ENCODE measurements around the gene KL. TPM values are rescaled to one million over a fixed set of nuclear protein-coding genes. Genes with fewer than 3 reads are reported as not detected.
A peak's percentile ranks its signal among the peaks of the same experiment; 100 is the strongest.

Gene KL
- polyA plus RNA-seq, 1 experiment, result not detected

DNA sequence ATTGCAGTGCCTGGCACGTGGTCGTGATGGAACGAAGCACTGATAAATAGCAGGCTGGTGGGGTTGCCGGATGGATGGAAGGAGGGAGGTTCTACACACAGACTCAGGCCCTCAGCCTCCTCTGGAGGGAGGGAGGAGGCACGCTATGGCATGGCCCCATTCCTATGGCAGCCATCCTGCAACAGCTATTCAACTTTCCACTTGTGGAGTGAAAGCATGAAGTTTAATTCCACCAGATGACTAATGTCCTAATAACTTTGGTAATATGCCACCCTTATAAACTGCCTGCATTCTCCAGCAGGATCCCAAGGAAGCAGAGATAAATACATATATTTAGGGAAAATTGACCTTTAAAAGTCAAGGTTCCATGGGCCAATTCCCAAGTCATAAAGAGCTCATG is 92.4 kb downstream of the KL start:
- Histone ChIP-seq H3K36me3 (ENCODE audit: control insufficient read depth, insufficient read depth, low read length) (peaks cover 21% of the 10 kb centered on the region), H3K4me3 (ENCODE audit: low read depth, low read length) (no peak overlapping the region), H3K27me3 (ENCODE audit: control insufficient read depth, insufficient read depth, low read length) (no peaks in the 10 kb centered on the region)
- DNase-seq (ENCODE audit: low read depth), result peak; percentile 56
- POLR2A ChIA-PET, result interaction anchor here (0.6 kb wide), 1 partner anchor 12 kb away, joined by 6 read pairs; no protein-coding TSS in a partner anchor
- TF ChIP-seq, protein P1, sequence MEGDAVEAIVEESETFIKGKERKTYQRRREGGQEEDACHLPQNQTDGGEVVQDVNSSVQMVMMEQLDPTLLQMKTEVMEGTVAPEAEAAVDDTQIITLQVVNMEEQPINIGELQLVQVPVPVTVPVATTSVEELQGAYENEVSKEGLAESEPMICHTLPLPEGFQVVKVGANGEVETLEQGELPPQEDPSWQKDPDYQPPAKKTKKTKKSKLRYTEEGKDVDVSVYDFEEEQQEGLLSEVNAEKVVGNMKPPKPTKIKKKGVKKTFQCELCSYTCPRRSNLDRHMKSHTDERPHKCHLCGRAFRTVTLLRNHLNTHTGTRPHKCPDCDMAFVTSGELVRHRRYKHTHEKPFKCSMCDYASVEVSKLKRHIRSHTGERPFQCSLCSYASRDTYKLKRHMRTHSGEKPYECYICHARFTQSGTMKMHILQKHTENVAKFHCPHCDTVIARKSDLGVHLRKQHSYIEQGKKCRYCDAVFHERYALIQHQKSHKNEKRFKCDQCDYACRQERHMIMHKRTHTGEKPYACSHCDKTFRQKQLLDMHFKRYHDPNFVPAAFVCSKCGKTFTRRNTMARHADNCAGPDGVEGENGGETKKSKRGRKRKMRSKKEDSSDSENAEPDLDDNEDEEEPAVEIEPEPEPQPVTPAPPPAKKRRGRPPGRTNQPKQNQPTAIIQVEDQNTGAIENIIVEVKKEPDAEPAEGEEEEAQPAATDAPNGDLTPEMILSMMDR (IDR thresholded peaks at IDR 0.05; ENCODE audit: insufficient read depth, low read depth, low read length), result no peak
- CTCF ChIA-PET, result interaction anchor here (0.6 to 1.7 kb wide), 2 partner anchors 10 to 316 kb away, joined by 3 to 4 read pairs; no protein-coding TSS in a partner anchor

DNA sequence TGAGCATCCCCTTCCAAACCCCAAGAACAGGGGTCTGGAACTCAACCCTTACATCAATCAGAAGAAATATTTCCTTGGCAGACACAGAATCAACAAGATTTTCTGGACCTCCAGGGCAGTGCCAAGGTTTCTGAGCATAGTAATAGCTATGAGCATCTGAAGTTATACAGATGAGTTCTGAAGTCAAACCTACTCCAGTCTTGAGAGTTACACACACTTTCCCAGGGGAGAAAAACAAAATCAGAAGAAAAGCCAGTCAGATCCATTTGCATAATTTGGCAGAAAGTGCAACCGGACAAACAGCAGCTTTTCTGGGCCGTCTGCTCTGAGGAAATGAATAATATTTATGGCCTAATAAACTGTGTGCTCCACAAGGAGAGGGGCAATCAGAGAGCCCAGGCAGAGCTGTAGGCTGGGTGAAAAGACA is 93.1 kb downstream of the KL start:
- DNase-seq (ENCODE audit: low read depth), result no peak

DNA sequence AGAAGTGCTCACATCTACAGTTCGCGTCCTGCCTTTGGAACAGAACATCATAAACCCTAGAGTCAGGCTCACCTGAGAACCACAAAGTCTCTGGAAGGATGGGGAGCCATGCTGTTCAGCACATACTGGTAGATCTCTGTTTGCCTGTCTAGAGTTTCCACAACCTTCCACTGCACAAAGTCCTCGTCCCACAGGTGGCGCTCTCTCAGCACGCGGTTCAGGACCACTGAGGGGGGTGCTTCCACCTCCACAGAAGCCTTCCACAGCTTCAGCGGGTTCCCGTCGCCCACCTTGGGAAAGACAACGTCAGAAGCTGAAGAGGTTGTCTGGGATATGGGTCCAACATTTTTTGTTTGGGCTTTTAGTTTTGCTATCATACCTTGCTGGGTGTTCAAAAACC is 93.6 kb downstream of the KL start:
- Histone ChIP-seq H3K36me3 (ENCODE audit: control insufficient read depth, insufficient read depth, low read length) (peaks cover 22% of the 10 kb centered on the region), H3K27me3 (ENCODE audit: control insufficient read depth, insufficient read depth, low read length) (no peaks in the 10 kb centered on the region), H3K4me3 (ENCODE audit: low read depth, low read length) (no peak overlapping the region)
- DNase-seq (ENCODE audit: low read depth), result no peak
- TF ChIP-seq, protein P1 (IDR thresholded peaks at IDR 0.05; ENCODE audit: insufficient read depth, low read depth, low read length), result peak; percentile 13; the same call in 1 of the 2 replicates
- ChIA-PET POLR2A (no interaction called here), CTCF (interaction anchor here (1.0 to 1.7 kb wide), 2 partner anchors 9 to 14 kb away, joined by 3 to 4 read pairs; no protein-coding TSS in a partner anchor)

More for the DNA sequence above, 93.1 kb downstream of the KL start:
- CTCF ChIA-PET, result interaction anchor here (0.6 to 1.7 kb wide), 3 partner anchors 9 to 315 kb away, joined by 3 to 4 read pairs (median 3); no protein-coding TSS in a partner anchor
- H3K27me3 ChIP-seq (ENCODE audit: control insufficient read depth, insufficient read depth, low read length), result no peaks in the 10 kb centered on the region
- POLR2A ChIA-PET, result no interaction called here
- H3K4me3 ChIP-seq (ENCODE audit: low read depth, low read length), result no peak overlapping the region
- H3K36me3 ChIP-seq (ENCODE audit: control insufficient read depth, insufficient read depth, low read length), result peaks cover 24% of the 10 kb centered on the region
- TF ChIP-seq, protein P1 (IDR thresholded peaks at IDR 0.05; ENCODE audit: insufficient read depth, low read depth, low read length), result no peak

GRCh38 chr13:33110386-33110712 is 94.1 kb downstream of the KL start:
- H3K27me3 ChIP-seq (ENCODE audit: control insufficient read depth, insufficient read depth, low read length), result no peaks in the 10 kb centered on the region
- H3K36me3 ChIP-seq (ENCODE audit: control insufficient read depth, insufficient read depth, low read length), result peaks cover 21% of the 10 kb centered on the region
- ChIA-PET CTCF (interaction anchor here (1.7 kb wide), 1 partner anchor 8 kb away, joined by 4 read pairs; no protein-coding TSS in a partner anchor), POLR2A (no interaction called here)
- no peak overlapping the region for H3K4me3 ChIP-seq (ENCODE audit: low read depth, low read length)
- DNase-seq (ENCODE audit: low read depth), result no peak
- TF ChIP-seq, protein P1 (IDR thresholded peaks at IDR 0.05; ENCODE audit: insufficient read depth, low read depth, low read length), result no peak

GRCh38 chr13:33110713-33111413 is 94.6 kb downstream of the KL start:
- POLR2A ChIA-PET, result interaction anchor here (1.0 kb wide), 1 partner anchor 9 kb away, joined by 3 read pairs; no protein-coding TSS in a partner anchor
- Histone ChIP-seq H3K36me3 (ENCODE audit: control insufficient read depth, insufficient read depth, low read length) (peaks cover 17% of the 10 kb centered on the region), H3K4me3 (ENCODE audit: low read depth, low read length) (no peak overlapping the region), H3K27me3 (ENCODE audit: control insufficient read depth, insufficient read depth, low read length) (no peaks in the 10 kb centered on the region)
- TF ChIP-seq, protein P1 (IDR thresholded peaks at IDR 0.05; ENCODE audit: insufficient read depth, low read depth, low read length), result no peak
- DNase-seq (ENCODE audit: low read depth), result no peak
- CTCF ChIA-PET, result interaction anchor here (1.2 kb wide), 1 partner anchor 209 kb away, joined by 3 read pairs; no protein-coding TSS in a partner anchor
